ENCODE data around the gene DOK7.

DNA sequence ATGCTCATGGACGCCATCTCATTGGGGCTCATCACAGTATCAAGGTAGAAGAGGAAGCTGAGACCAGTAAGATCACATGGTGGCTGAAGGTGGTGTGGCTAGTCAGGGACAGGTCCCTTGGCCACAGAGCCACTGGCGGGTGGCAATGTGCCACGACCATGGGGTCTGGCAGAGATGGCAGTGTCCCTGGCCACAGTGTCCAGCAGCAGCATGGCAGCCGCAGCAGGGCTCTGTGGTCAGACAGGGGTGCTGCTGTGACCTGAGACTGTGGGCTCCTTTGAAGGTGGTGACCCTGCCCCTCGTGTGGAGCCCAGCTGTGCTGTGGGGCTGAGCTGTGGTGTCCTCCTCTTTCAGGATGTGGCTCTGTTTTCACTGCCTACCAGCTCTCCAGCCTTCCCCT lies 2.2 kb upstream of the DOK7 start:
- TF ChIP-seq, protein P1, sequence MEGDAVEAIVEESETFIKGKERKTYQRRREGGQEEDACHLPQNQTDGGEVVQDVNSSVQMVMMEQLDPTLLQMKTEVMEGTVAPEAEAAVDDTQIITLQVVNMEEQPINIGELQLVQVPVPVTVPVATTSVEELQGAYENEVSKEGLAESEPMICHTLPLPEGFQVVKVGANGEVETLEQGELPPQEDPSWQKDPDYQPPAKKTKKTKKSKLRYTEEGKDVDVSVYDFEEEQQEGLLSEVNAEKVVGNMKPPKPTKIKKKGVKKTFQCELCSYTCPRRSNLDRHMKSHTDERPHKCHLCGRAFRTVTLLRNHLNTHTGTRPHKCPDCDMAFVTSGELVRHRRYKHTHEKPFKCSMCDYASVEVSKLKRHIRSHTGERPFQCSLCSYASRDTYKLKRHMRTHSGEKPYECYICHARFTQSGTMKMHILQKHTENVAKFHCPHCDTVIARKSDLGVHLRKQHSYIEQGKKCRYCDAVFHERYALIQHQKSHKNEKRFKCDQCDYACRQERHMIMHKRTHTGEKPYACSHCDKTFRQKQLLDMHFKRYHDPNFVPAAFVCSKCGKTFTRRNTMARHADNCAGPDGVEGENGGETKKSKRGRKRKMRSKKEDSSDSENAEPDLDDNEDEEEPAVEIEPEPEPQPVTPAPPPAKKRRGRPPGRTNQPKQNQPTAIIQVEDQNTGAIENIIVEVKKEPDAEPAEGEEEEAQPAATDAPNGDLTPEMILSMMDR (optimal IDR thresholded peaks at IDR 0.05 in 1 of 3, IDR thresholded peaks at IDR 0.05 in 1 of 3, conservative IDR thresholded peaks at IDR 0.05 in 1 of 3; ENCODE audit: extremely low read depth in 1 of 3, insufficient read depth in 2 of 3, low read length in 3 of 3): no peak
- TF ChIP-seq EZH2 (IDR thresholded peaks at IDR 0.05; ENCODE audit: low read length): no peak
